GM19372 (cell line): ENCODE measurements around the gene NTM.
"Not testable (repeated sequence)": the region's sequence is repeated elsewhere in the genome, so short reads cannot be mapped to it uniquely, and the experiment has no call there.

Experiments used
- ATAC-seq: cut with Tn5 transposase; IDR thresholded peaks from one replicate; pipeline ENCODE4 v1.9.1; 2021; ENCODE audit warnings: mild to moderate bottlenecking, low read depth, moderate library complexity; ENCODE audit not compliant: unreplicated experiment

Gene NTM

DNA sequence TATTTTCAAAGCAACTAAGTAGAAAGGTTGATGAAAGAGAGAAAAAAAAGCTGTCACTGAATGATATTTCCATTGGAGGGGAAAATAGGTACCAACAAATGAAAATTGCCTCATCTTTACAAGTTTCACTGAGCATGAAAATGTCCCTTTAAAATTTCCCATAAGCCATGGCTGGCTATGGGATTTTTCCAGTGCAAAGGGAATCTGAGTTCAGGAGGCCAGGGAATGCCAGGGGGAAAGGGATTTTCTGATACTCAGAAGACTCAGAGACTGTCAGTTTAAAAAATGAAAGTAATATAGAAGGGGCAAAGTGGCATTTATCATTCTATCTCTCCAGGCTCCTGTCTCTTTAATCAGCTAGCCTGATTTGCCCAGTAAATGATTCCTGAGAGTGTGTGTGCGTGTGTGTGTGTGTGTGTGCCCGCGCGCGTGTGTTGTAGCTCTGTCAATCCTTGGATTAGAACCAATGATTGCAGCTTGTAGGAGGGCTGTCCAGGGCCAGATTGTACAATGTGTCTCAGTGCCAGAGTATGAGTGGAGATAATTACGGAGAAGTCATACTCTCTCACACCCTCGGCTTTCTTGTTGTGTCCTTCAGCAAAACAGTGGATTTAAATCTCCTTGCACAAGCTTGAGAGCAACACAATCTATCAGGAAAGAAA lies at the start of gene NTM:
Gene NTM (plus strand): TSS at position 526 of the 662 bp plus-strand sequence.
- ATAC-seq = no peak

DNA sequence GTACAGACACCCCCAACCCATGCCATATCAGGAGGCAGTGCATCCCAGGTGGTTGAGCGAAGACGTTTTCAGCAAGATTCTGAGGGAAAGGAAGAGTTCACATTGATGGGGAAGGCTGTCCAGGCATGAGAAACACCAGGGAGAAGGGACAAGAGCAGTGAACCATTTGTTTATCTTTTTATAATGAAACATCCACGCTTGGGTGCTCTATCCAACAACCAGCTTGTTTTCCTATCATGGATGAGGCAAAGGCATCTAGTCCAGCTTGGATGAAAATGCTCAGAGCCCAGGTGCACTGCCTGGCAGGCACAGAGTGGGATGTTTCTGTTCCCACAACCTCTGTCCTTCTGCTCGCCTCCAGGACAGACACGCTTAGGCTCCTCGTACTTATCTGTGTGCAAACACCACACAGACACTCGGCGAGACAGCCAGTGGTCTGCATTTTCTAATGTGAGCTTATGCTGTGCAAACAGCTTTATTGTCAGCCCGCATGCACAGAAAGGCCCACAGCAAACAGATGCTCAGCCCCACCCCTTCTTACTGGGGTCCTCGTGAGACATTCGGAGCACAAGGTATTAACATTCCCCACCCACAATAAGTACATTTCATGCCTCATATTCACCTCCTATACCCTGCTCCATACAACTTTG lies 45.4 kb upstream of the NTM start:
- ATAC-seq = no peak

DNA sequence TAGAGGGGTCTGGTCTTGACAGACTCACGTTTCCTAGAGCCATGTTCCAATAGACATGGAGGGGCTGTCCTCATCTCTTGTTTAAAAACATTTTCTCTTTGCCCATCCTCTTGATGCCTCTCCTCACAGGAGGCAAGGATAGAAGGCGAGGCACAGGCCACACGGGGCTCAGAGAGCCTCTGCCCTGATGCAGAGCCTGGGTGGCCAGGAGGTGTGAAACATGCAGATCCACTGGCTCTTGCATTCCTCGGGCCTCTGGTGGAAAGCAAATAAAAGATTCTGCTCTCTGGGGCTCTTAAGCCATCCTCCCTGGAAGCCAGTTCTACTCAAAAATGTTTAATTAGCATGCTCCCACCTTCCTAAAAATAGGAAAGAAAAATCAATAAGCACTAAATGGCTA lies 43.6 kb upstream of the NTM start:
- no peak for ATAC-seq

DNA sequence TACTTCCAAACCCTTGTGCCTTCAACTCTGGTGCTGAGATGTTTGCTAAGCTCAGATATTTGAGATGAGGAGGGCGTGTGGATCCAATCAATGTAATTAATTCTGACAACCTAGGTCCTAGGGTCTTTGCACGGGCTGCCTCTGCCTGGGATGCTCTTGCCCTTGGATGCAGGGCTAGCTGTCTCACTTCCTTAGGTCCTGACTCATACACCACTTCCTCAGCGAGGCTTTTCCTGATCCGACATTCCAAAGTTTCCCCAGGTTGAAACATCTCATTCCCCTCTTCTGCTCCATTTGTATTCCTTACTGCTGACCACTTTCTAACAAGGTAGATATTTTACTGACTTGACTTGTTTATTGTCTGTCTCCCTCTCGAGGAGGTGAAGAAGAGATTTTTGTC lies 43.0 kb upstream of the NTM start:
- no peak for ATAC-seq

DNA sequence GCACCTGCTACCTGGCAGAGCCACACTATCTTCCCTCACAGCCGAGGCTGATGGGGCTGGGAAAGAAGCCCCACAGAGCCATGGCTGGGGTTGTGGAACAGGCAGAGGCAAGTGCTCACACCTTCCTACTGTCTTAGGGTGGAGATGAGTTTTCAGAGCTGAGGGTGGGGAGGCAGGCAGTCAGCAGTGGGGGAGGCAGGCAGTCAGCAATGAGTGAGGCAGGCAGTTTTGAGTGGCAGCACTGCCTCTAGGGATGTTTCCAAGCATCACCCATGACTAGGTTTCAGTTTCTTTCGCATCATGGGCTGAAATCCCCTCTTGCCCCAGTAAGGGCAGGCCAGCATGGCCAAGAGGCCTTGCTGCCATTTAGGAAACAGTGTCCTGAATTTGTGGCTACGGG lies 41.6 kb upstream of the NTM start:
- no peak for ATAC-seq

DNA sequence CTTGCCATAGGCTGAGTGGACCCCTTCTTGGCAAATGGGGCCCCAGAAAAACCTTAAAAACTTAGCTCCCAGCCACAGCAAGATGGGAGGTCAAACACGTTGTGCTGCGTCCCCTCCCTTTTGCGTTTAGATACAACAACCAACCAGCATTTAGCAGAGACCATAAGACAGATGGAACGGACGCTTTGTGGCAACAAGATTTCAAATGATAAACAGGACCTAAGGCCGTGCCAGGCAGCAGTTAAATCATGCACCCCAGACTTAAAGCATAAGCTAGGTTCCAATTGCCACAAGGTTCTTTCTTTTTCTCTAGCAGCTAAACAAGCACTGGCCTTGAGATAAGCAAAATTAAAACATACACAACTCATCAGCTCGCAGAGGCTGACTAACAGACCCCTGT lies 39.4 kb upstream of the NTM start:
- ATAC-seq = no peak

DNA sequence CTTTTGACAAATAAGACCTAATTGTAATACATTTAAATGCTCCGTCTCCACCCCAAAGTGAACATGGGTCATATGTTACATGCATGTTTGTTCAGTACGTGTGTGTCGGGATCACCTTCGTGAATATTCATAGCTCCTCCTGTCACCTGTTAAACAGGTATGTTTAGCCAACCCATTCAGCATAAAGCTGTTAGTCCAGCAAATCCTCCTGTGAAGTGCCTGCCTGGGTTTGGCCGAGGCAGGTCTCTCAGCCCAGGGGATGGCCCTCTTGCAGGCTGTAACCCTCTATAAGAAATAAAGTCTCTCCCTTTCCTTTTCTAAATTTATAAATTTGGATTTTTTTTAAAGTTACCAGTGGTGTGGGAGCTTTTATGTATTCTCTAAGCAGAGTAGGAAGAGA lies 38.9 kb upstream of the NTM start:
- ATAC-seq = no peak

DNA sequence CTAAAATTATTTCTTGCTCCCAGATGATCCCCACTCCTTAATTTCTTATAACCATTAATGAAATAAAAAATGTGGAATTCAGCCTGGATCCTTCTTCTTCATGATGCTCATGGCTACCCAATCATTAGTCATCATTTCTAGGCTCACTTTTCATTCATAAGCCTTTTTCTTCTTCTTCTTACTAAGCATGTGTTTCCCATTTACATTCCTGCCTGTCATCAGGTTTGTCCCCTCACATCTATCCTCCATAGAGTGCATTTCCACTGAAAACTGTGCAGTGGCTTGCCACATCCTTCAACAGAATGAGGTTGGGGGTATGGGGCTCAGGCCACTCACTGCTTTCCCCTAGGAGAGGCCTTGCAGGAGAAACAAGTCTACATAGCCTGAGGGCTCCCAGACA lies 35.8 kb upstream of the NTM start:
- no peak for ATAC-seq

DNA sequence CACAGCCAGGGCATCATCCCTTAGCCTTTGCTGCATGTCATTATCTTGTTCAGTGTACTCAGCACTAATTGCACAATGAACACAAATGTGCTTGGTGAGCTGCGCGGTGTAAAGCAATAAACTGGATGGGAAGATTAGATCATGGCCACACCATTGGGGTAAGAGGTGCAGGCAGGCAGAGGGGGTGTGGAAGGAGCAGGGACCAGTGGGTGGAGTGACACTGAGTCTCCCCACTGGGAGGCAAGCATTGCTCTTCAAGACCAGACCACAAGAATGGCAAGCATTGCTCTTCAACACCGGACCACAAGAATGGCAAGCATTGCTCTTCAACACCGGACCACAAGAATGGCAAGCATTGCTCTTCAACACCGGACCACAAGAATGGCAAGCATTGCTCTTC lies 28.5 kb upstream of the NTM start:
- not testable (repeated sequence) for ATAC-seq

DNA sequence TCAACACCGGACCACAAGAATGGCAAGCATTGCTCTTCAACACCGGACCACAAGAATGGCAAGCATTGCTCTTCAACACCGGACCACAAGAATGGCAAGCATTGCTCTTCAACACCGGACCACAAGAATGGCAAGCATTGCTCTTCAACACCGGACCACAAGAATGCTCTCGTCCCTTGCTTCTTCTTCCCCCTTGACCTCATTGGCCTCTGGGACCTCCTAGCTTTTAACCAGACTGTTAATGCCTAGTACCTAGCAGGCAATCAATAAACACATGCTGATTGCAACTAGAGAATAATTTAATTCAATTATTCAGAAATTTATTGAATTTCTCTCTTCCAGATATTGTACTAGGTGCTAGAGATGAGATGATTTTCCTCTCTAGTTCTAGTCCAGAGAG lies 28.0 kb upstream of the NTM start:
- ATAC-seq = not testable (repeated sequence)

DNA sequence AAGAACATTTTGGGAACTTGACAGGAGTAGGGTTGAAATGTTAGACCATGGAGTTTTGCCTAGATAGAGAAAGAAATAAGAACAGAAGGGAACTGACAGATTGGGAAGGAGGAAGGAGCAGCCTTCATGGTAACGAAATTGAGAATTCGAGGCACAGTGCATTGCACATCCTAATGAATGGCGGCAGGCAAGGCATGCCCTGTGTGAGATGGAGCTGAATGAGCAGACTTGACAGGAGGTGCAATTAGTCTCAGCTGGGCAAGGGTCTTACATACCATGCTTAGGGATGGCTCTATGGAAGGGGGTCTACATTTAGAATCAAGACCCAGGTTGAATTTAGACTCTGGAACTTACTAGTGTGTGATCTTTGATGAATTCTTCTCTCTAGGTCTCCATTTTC lies 25.0 kb upstream of the NTM start:
- no peak for ATAC-seq

DNA sequence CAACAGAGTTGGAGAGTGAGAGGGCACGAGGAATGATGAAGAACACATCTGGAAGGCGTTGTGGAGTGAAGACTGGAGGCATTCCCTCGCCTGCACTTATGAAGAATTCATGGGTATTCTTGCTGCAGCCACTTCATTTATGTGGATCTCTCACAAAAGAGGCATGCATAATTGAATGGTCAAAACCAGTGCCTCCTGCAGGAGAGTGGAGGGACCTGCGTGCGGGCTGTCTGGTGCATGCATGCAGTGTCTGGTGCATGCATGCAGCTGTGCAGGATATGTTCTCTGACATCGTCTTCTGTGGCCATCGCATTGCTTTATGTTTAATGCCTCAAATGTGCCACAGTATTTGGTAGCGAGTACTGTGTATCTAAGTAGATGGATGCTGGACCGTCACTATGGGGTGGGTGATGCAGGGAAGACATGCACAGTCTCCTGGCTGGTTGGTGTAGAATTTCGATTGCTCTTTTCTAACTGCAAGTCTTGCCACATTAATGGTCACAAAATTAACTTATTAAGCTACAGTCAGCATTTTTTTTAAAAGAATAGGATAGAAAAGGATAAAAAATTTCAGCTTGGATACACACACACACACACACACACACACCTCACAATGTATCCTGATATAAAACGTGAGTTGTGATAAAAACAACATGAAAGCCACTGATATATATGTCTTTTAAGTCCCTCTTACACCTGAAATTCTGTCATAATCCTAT lies 20.9 kb upstream of the NTM start:
- ATAC-seq = no peak

DNA sequence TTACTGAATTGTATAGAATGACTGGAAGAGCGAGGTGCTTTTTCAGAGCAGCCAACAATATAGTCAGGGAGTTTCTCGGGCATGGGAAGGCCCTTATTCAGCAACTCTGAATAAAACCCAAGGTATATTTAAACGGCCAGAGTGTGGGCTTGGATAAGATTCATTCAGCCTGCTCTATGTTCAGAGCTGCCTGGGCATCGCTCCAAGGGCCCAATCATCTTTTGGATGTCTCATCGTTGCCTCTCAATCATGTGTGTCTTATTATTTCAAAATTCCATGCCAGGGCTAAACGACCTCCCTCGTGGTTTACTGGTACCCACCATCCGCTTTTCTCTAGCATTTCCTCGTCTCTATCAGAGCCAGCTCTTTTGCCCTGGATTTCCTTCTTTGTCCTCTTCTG lies 19.5 kb upstream of the NTM start:
- ATAC-seq = no peak

DNA sequence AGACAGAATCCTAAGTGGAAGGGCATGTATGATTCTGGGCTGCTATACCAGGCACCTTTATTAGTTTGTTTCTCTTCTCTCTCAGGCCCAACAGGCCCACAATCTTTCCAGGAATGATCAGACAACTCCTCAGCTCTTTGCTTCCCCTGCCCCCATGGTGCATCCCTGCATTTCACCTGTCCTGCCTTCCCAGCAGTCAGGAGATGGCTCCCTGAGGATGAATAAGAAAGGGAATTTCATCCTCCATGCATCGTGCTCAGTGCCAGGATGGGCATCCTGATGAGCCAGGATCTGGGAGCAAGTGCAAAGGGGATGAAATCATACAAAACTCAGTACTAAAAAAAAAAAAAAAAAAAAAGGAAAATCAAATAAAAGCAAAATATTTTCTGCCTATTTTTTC lies 18.6 kb upstream of the NTM start:
- ATAC-seq = no peak

DNA sequence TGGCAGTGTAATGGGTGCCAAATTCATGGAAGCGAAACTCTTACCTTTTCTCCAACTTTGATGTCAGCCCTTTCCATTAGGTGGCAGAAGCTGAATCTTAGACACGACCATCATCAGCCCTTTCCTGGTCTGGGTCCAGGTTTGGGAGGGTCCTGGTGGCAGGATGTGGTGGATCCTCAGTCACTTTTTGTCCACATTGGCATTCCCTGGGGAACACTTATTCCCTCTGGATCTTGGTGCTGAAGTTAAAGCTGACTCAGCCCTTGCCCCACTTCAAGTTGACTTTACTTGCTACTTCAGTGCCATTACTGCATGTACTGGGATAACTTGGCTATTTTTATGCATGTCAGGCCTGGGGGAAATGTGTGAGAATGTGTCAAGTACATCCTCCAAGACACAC lies 16.6 kb upstream of the NTM start:
- no peak for ATAC-seq

DNA sequence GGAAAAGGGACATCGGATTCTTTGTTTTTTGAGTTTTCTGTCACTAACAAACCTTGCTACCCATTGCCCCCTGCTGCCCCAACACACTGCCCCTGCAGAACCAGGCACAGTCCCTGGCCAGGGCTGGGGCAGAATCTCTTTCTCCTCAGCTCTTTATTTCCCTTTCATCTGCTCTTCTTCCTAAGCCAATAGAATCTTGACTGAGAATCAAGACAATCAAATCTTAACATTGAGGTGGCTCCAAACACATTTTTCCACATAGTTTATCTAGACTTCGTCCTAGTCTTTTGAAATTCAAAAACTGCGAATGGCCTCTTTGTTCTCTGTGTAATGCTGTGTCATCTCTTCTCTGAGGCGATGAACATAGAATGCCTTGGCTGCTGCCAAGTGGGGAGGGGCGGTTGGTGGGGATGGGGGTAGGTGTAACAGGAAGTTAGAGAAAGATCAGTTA lies 16.1 kb upstream of the NTM start:
- ATAC-seq = no peak

DNA sequence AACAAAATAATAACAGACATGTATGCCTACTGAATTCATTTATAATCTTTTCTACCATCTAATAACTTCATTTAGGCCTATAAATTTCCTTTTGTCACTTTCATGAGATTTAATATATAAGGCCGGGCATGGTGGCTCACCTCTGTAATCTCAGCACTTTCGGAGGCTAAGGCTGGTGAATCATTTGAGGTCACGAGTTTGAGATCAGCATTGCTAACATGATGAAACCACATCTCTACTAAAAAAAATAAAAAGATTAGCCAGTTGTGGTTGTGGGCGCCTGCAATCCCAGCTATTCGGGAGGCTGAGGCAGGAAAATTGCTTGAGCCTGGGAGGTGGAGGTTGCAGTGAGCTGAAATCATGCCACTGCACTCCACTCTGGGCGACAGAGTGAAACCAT lies 14.2 kb upstream of the NTM start:
- ATAC-seq = no peak

DNA sequence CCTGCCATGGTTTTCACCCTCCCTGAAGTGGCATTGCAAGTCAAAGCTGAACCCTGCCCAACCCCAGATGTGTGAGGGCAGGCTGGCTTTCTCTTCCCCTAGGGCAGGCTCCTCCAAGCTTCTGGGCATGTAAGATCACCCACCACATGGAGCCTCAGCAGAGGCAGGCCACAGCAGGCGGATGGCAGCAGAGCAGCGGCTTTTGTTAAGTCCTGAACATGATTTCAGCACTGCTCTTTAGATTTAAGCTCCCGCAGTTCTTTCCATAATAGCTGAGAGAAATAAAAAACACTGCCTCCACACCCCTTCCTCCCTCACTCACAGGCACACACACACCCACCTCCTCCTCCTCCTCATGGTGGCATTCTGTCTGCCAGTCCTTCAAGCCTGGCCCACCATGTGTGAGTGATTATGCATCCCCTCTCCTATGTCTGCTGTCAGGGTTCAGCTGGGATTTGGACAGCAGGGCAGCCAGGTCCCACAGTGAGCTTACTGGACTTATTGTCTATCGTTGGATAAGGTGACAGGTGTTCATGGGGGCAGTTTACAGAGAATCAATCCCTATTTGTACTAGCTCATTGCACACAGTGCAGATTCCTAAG lies 5.0 kb upstream of the NTM start:
- no peak for ATAC-seq

DNA sequence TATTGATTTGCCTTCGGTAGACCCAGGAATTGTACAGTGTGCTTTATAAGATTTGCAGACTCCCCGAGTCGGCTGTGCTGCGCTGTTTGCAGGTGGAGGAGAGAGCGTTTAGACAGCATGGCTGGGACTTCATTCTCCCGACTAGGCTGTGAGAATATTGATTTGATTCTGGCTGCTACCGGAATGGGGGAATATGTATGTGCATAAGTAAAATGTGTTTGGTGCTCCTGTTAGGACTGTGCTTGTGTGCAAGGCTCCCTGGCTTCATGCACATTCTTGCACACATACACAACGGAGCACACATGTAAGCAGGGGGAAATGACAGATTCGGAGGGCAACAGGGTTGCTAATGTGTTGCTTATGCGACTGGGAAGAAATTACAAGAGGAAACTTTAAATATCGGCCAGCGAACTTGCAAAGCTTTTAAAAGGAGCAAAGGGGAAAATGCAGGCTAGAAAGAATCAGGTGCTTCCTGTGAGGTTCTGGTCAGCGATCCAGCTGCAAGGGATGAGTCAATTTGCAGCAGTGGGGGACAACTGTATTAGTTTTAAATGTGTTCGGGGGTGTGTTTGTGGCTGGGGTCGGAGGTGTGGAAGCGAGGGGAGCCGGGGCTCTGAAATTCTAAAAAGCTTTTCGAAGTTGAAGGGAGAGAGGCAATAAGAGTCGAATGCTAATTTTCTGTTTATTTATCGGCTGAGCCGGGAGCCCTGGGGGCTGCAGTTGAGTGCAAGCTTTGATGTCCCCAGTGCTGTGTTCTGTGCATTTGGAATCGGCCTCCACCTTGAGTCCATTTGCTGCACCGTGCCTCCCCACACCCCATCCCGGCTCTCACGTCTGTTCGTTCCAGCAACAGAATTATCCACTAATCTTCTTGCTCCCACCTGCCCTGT lies 731 bp downstream of the NTM start:
- no peak for ATAC-seq

DNA sequence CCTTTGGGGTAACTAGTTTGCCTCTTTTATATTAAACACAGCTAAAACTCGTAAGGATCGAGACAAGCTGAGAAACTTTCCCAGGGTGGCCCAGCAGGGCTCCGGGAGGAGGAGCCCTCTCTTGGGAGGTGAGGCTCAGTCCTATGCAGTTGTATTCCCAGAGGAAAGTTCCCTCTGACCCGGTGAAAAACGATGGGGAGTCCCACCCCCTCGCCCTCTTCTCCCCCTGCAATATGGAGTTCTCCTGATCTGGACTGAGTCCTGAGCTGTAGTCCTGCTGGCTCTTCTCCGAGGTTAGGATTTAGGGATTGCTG lies 1.3 kb downstream of the NTM start:
- ATAC-seq = no peak
